Pancreas (tissue), 10 donors: ENCODE measurements around the gene USP25. TPM values are rescaled to one million over a fixed set of nuclear protein-coding genes. Genes with fewer than 3 reads are reported as not detected.

Experiments used
- ATAC-seq, 4 donors: fragments of 200-7000 bp; cut with Tn5 transposase; one replicate each; pipeline versions ENCODE4 v1.8.0 to v1.9.1; 2020; ENCODE audit warnings: mild to moderate bottlenecking in 4 of 4, moderate library complexity in 4 of 4
- DNase-seq, 6 donors: peaks; one replicate each; pipeline ENCODE4 v3.0.0-alpha.2; 2020
- FAIRE-seq: peaks from 2 replicates; lab custom pipeline; 2012; peaks lifted over from hg19 to GRCh38; lab: Jason Lieb, UNC
- H3K27ac ChIP-seq, 4 donors: fragments of 200-600 bp; sonication (generic); 1 replicate in 3 of 4; 2 replicates in 1 of 4; pipeline versions ENCODE4 v1.5.0 to v1.8.0; 2020
- H3K27me3 ChIP-seq, 4 donors: fragments of 200-600 bp; one replicate each; pipeline ENCODE4 v1.8.0; 2021
- H3K36me3 ChIP-seq, 3 donors: fragments of 200-600 bp; sonication (generic) in 1 of 3; one replicate each; pipeline versions ENCODE4 v1.5.0 to v1.8.0; 2020 to 2021
- H3K4me1 ChIP-seq, 3 donors: fragments of 200-600 bp; one replicate each; pipeline ENCODE4 v1.8.0; 2021
- H3K4me3 ChIP-seq, 4 donors: fragments of 200-600 bp; sonication (generic) in 2 of 4; one replicate each; pipeline versions ENCODE4 v1.5.0 to v1.8.0; 2020 to 2021
- H3K9me3 ChIP-seq, 4 donors: fragments of 200-600 bp; one replicate each; pipeline ENCODE4 v1.8.0; 2021
- WGBS, 2 donors: extraction: QIAGEN DNeasy Blood & Tissue Kit; methylation state at CpG; one replicate each; pipeline ENCODE4 v1.1.7; 2013; 5-methylcytosine and 5-hydroxymethylcytosine counted together
- intact Hi-C, 3 donors: fragments of 100-400 bp; cut with DNase I; formaldehyde crosslinking; loops; one replicate each; pipeline versions ENCODE4 v1.11.1 to v1.14.2; 2022
- polyA plus RNA-seq, 2 donors: library from polyadenylated mRNA; stranded (reverse); fragments of 200-250 nt; gene quantifications; one replicate each; pipeline ENCODE4 v1.2.3, GENCODE V29; 2013
- total RNA-seq, 6 donors: library from RNA; stranded (reverse); fragmentation: NEBNext Ultra II Directional in 4 of 6; extraction: Animal tissue kit (Norgen Biotek cat#: 25700) in 4 of 6; gene quantifications; one replicate each; pipeline versions ENCODE4 v1.2.1 to v1.2.4, GENCODE V29; 2021 to 2023
- TF ChIP-seq, protein P1 (sequence below), 4 donors: fragments of 200-600 bp; sonication (generic) in 3 of 4; IDR thresholded peaks; one replicate each; pipeline versions ENCODE4 v1.5.0 to v1.8.0; 2021; ENCODE audit warnings: antibody characterized with exemption in 4 of 4
- donor health status: healthy with polysubstance abuse.
- donor health status: DM: no; HTN: no; CAD: no; lungs with moderate emphysema.
- donor health status: DM: no; HTN: no; CAD: no.
- donor health status: control.
- donor health status: control.
- donor health status: Bipolar disorder and iron deficiency.
- donor health status: DM: yes; HTN: yes; CAD: no.
- donor health status: DM: no; HTN: no; CAD: no.
- donor health status: DM: no; HTN: no; CAD: no.
- donor health status: DM: yes; HTN: yes; CAD: no.

USP25 gene
- total and polyA plus RNA-seq, 8 donors: 4.3 to 24.8 (median 15.0) TPM

DNA sequence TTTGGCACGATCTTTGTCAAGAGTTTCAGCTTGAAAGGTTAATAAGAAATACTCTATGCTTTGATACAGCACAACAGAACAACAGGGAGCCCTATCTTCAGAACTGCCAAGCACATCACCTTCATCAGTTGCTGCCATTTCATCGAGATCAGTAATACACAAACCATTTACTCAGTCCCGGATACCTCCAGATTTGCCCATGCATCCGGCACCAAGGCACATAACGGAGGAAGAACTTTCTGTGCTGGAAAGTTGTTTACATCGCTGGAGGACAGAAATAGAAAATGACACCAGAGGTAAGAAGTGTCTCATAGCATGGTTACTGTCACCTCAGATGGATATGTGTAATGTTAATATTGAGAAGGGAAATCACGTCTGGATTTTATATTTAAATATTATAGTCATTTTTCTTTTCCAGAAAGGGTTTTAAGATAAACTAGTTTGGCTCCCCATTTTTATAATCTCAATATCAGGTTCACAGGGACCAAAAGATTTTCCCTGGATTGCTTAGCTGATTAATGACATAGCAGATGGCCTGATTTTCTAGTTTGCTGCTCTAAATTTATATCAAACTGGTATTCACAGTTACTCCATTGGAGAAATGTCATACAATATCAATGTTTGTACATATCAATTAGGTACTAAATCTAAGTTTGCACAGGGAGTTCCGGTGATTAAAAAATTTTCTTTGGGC is 97.3 kb downstream of the USP25 start:
- no peaks in the 10 kb centered on the region for H3K9me3 ChIP-seq
- peaks cover 0 to 5% (median 0%) of the 10 kb centered on the region in 3 donors for H3K36me3 ChIP-seq
- intact Hi-C loops: no loop called here
- no peaks in the 10 kb centered on the region for H3K27me3 ChIP-seq
- no peak overlapping the region for H3K27ac ChIP-seq
- peaks cover 0 to 8% (median 5%) of the 10 kb centered on the region in 3 donors for H3K4me1 ChIP-seq
- H3K4me3 ChIP-seq: no peak overlapping the region
- TF ChIP-seq, protein P1, sequence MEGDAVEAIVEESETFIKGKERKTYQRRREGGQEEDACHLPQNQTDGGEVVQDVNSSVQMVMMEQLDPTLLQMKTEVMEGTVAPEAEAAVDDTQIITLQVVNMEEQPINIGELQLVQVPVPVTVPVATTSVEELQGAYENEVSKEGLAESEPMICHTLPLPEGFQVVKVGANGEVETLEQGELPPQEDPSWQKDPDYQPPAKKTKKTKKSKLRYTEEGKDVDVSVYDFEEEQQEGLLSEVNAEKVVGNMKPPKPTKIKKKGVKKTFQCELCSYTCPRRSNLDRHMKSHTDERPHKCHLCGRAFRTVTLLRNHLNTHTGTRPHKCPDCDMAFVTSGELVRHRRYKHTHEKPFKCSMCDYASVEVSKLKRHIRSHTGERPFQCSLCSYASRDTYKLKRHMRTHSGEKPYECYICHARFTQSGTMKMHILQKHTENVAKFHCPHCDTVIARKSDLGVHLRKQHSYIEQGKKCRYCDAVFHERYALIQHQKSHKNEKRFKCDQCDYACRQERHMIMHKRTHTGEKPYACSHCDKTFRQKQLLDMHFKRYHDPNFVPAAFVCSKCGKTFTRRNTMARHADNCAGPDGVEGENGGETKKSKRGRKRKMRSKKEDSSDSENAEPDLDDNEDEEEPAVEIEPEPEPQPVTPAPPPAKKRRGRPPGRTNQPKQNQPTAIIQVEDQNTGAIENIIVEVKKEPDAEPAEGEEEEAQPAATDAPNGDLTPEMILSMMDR (IDR thresholded peaks at IDR 0.05): no peak
- WGBS, 2 donors: 80 to 82% methylated on average over 8 of the region's 8 CpGs
- DNase-seq (no peak), FAIRE-seq (no peak), ATAC-seq (peak in 2 of 4 donors; percentile 15 to 30)

DNA sequence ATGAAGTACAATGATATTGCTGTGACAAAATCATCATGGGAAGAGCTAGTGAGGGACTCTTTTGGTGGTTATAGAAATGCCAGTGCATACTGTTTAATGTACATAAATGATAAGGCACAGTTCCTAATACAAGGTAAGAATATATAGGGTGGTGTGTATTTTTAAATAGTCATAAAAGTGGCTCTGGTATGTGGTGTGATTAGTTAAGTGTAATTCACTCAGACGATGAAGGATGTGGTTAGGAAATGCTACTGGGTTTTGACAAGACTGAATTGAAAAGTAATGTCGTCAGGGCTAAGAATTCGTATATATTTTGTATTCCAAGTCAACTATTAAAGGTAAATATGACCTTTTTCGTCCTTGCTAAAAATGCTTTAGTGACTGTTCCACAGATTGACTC is 101.7 kb downstream of the USP25 start:
- no peak for DNase-seq
- no peak for ATAC-seq
- Histone ChIP-seq H3K4me3 (no peak overlapping the region), H3K9me3 (no peaks in the 10 kb centered on the region), H3K27ac (no peak overlapping the region), H3K4me1 (peaks cover 0 to 8% (median 5%) of the 10 kb centered on the region in 3 donors), H3K27me3 (no peaks in the 10 kb centered on the region), H3K36me3 (peaks cover 0 to 5% (median 0%) of the 10 kb centered on the region in 3 donors)
- 92 to 93% methylated on average over 4 of the region's 4 CpGs for WGBS, 2 donors
- FAIRE-seq: no peak
- intact Hi-C loops: no loop called here
- TF ChIP-seq, protein P1 (IDR thresholded peaks at IDR 0.05): no peak

DNA sequence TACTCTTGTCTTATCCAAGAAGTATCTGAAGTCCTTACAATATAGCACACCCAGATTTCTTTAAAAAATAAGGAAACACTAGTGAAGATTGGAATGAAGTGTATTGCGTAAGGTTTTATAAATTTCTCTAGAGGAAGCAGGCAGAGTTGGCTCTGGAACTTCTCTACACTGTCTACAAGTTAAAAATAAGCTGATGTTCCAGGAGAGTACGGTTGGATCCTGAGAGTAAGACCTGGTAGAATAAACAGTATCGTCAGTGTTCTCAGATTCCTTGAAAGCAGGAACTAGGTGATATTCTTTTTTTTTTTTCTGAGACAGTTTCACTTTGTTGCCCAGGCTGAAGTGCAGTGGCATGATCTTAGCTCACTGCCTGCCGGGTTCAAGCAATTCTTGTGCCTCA is 107.9 kb downstream of the USP25 start:
- intact Hi-C loops: no loop called here
- no peaks in the 10 kb centered on the region for H3K9me3 ChIP-seq
- TF ChIP-seq, protein P1 (IDR thresholded peaks at IDR 0.05): no peak
- H3K27ac ChIP-seq: no peak overlapping the region
- DNase-seq: no peak
- 75% methylated on average over 4 of the region's 4 CpGs for WGBS, 2 donors
- FAIRE-seq: peak; percentile 73
- H3K4me3 ChIP-seq: no peak overlapping the region
- peak in 3 of 4 donors; percentile 43 to 55 (median 44) for ATAC-seq
- no peaks in the 10 kb centered on the region for H3K27me3 ChIP-seq
- H3K36me3 ChIP-seq: no peaks in the 10 kb centered on the region
- no peaks in the 10 kb centered on the region for H3K4me1 ChIP-seq

DNA sequence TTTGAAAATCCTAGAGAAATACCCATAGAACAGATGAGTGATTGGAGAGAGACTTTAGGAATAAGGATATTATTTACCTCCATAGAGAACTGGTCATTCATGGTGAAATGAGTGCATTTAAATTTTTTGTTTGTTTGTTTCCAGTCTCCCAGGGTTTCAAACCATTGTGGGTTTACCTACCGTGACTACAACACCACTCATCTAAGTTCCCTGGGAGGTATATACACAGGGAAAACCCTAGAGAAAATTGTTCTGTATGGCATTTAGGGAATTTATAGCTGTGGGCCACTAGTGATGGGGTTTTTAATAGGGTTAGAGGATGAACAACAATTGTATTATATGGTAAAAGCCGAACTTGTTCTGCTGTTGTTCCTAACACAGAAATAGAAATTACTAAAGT is 109.2 kb downstream of the USP25 start:
- Histone ChIP-seq H3K27ac (no peak overlapping the region), H3K27me3 (no peaks in the 10 kb centered on the region), H3K9me3 (no peaks in the 10 kb centered on the region), H3K36me3 (no peaks in the 10 kb centered on the region), H3K4me3 (no peak overlapping the region), H3K4me1 (no peaks in the 10 kb centered on the region)
- ATAC-seq: no peak
- DNase-seq: no peak
- WGBS, 2 donors: 98 to 100% methylated on average over 2 of the region's 2 CpGs
- no peak for FAIRE-seq
- TF ChIP-seq, protein P1 (IDR thresholded peaks at IDR 0.05): no peak
- intact Hi-C loops: no loop called here

DNA sequence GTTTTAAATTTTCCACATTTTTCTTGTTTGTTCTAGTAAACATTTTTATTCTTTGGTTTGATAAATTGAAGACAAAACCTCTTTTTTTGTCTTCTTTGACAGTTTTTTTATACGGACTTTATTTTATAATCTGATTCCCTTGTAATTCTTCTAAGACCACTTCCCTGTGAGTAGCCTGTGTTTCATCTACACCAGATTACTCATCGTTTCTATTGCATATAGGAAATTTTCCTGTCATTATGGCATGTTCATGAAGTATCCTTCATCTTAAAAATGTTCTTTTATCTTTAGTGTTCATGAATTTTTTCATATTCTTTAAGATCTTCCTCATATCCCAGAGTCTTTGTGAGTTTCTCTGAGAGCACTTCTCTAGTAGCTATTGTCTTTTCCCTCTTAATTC is 109.8 kb downstream of the USP25 start:
- intact Hi-C loops: no loop called here
- TF ChIP-seq, protein P1 (IDR thresholded peaks at IDR 0.05): no peak
- WGBS, 2 donors: 87 to 92% methylated on average over 2 of the region's 2 CpGs
- Histone ChIP-seq H3K27me3 (no peaks in the 10 kb centered on the region), H3K36me3 (no peaks in the 10 kb centered on the region), H3K4me3 (no peak overlapping the region), H3K4me1 (no peaks in the 10 kb centered on the region), H3K27ac (no peak overlapping the region), H3K9me3 (no peaks in the 10 kb centered on the region)
- no peak for FAIRE-seq
- no peak for DNase-seq
- ATAC-seq: no peak
